HG02798 (cell line): ENCODE data around the gene KATNA1.
A peak's percentile ranks its signal among the peaks of the same experiment; 100 is the strongest.

Source experiments
- ATAC-seq: cut with Tn5 transposase; IDR thresholded peaks from one replicate; pipeline ENCODE4 v1.9.1; 2021; ENCODE audit warnings: mild to moderate bottlenecking; ENCODE audit not compliant: unreplicated experiment, poor library complexity

The KATNA1 gene

GRCh38 chr6:149615805-149616204 lies 32.7 kb downstream of the KATNA1 start:
- no peak for ATAC-seq

GRCh38 chr6:149614337-149614736 lies 34.2 kb downstream of the KATNA1 start:
- no peak for ATAC-seq

- ATAC-seq: no peak
These were observed 40.0 kb downstream of the KATNA1 start for GRCh38 chr6:149608381-149608982.

- ATAC-seq: no peak
These were observed 48.0 kb downstream of the KATNA1 start for GRCh38 chr6:149600508-149600907.

- ATAC-seq: no peak
These were observed 55.1 kb downstream of the KATNA1 start for GRCh38 chr6:149593408-149593807.

- ATAC-seq: no peak
These were observed 55.5 kb downstream of the KATNA1 start for GRCh38 chr6:149592983-149593382.

- ATAC-seq: no peak
These were observed 62.4 kb downstream of the KATNA1 start for GRCh38 chr6:149586149-149586548.

GRCh38 chr6:149581349-149581748 lies 67.2 kb downstream of the KATNA1 start:
- ATAC-seq: no peak

GRCh38 chr6:149580880-149581279 lies 67.6 kb downstream of the KATNA1 start:
- ATAC-seq: no peak

GRCh38 chr6:149567945-149568585 lies 80.4 kb downstream of the KATNA1 start:
- no peak for ATAC-seq

- ATAC-seq: no peak
These were observed 81.3 kb downstream of the KATNA1 start for GRCh38 chr6:149567194-149567586.

GRCh38 chr6:149566410-149567193 lies 81.9 kb downstream of the KATNA1 start:
- ATAC-seq: peak; percentile 14

- ATAC-seq: peak; percentile 89
These were observed 82.7 kb downstream of the KATNA1 start, which contains the start of gene GINM1 for GRCh38 chr6:149565527-149566409. Gene GINM1 (plus strand): TSS chr6:149566375. CDS start chr6:149566415, 40 bp downstream.

GRCh38 chr6:149563928-149564325 lies 84.6 kb downstream of the KATNA1 start:
- no peak for ATAC-seq

- ATAC-seq: no peak
These were observed 85.1 kb downstream of the KATNA1 start for GRCh38 chr6:149563203-149563927.

GRCh38 chr6:149560736-149561135 lies 87.8 kb downstream of the KATNA1 start:
- ATAC-seq: no peak

GRCh38 chr6:149559389-149559788 lies 89.1 kb downstream of the KATNA1 start:
- no peak for ATAC-seq

- ATAC-seq: no peak
These were observed 90.5 kb downstream of the KATNA1 start for GRCh38 chr6:149558029-149558428.

GRCh38 chr6:149551920-149552319 lies 96.6 kb downstream of the KATNA1 start:
- ATAC-seq: no peak
